ENCODE results near the gene ASB14.

ASB14 gene

DNA sequence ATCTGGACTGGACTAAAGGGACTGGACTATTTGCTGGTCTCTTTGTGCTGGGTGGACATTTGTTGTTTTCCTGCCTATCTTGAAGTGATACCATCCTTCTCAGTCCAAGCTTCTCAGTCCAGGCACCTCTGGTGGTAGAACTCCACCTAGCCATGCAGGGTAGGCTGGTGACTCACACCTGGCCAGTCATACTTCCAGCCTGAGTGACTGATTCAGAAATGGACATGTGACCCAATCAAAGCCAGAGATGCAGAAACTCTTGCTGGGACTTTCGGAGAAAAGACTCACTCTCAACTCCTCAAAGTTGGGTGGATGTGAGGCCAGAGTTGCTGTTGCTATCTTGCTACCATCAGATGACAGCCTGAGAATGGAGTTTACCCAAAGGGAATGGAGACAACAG lies 5.6 kb upstream of the ASB14 start:
- TF ChIP-seq, protein P1, sequence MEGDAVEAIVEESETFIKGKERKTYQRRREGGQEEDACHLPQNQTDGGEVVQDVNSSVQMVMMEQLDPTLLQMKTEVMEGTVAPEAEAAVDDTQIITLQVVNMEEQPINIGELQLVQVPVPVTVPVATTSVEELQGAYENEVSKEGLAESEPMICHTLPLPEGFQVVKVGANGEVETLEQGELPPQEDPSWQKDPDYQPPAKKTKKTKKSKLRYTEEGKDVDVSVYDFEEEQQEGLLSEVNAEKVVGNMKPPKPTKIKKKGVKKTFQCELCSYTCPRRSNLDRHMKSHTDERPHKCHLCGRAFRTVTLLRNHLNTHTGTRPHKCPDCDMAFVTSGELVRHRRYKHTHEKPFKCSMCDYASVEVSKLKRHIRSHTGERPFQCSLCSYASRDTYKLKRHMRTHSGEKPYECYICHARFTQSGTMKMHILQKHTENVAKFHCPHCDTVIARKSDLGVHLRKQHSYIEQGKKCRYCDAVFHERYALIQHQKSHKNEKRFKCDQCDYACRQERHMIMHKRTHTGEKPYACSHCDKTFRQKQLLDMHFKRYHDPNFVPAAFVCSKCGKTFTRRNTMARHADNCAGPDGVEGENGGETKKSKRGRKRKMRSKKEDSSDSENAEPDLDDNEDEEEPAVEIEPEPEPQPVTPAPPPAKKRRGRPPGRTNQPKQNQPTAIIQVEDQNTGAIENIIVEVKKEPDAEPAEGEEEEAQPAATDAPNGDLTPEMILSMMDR (IDR thresholded peaks at IDR 0.05; ENCODE audit: low read depth, low read length), result no peak

DNA sequence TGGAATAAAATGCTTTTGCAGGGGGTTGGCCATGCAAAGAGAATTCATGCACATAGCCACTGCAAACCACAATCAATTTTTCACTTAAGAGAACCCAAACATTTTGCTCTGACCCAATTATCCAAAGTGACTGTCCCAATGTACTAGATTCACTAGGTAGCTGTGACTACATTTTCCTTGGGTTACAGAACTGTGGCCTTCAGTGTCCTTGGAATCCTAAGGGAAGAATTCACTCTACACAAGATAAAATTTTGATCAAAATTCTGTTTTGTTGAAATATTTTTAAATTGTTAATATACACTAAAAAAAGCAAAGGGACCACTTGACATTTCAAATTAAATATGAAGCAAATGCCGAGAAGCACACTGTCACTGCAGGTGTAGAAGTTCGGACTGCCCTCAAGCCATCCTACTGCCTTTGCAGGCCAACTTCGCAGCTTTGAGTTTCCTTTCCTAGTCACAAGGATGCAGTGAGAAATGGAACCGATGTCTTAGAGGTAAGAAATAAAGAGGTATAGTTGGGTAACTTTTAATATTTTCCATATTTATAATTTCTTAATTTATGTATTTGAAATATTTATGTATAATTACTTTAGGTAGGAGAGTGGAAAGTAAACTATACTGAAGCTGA lies 527 bp upstream of the ASB14 start:
- TF ChIP-seq, protein P1 (IDR thresholded peaks at IDR 0.05; ENCODE audit: low read depth, low read length), result no peak
- H3K4me3 ChIP-seq (ENCODE audit: low read depth, low read length), result no peak overlapping the region

More for the DNA sequence above, 5.6 kb upstream of the ASB14 start:
- no peak overlapping the region for H3K4me3 ChIP-seq (ENCODE audit: low read depth, low read length)

DNA sequence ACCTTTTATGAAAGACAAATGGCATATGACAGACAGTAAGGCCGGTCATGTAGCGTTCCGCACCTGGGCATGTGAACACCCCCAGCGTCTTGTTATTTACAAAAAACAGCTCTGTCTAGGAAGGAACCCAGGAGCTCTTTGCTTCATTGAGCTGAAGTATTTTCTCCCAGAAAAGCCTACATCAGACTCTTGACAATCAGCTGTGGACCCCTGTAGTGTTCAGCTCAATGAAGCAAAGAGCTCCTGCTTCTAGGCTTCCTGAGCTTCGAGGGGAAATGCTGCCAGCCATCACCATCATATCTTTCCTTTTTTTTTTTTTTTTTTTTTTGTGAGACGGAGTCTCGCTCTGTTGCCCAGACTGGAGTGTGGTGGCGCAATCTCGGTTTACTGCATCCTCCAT lies 4.1 kb downstream of the ASB14 start:
- TF ChIP-seq, protein P1 (IDR thresholded peaks at IDR 0.05; ENCODE audit: low read depth, low read length), result no peak
- H3K4me3 ChIP-seq (ENCODE audit: low read depth, low read length), result no peak overlapping the region

DNA sequence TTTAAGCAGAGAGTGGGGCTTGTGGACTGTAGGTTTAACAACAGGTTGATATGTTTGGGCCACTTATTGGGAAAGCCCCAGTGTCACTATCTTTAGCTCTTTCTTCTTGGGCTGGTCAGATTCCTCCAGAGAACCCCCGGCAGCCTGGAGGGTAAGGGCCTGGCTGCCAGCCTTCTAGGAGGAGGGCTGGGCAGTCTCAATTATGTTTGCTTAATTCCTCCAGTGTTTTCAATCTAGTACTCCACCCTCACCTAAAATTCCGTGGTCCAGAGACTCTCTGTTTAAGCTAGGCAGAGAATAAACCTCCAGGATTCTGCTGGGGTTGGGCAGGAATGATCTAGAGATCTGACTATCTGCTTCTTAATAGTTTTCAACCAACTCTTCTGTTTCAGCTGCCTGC lies 5.3 kb downstream of the ASB14 start:
- H3K4me3 ChIP-seq (ENCODE audit: low read depth, low read length), result no peak overlapping the region
- TF ChIP-seq, protein P1 (IDR thresholded peaks at IDR 0.05; ENCODE audit: low read depth, low read length), result no peak

DNA sequence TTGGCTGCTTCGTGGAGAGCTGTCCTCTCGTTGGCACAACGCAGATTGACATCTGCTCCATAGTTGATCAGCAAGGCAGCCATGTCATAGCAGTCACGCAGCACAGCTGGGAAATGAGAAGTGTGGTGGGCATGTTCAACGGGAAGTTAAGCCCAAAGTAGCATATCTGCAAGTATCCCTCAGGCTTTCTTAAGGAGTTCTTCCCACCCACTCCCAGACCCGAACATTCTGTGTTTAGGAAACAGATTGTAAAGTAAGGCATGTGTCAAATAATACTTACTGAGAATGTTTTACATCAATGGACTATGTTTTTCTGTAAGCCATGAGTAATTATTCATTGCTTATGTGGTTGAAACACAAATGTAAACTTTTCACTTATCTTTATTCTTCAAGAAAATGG lies 9.2 kb downstream of the ASB14 start:
- TF ChIP-seq, protein P1 (IDR thresholded peaks at IDR 0.05; ENCODE audit: low read depth, low read length), result no peak

DNA sequence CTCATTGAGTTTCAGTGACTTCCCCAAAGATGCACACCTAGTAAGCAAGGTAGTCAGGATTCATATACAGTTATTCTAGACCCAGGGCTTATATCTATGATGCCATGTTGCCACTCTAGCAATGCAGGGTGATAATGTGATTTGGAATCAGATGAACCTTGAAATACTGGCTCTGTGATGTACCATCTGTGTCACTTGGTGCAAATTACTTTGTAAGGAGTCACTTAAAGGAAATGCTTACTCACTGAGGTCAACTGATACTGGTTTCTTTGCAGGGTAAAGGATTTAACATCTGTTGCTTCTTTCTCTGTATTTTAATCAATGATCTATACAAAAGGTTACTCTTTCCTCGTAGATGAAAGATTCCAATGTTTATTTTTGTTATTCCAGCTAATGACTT lies 10.8 kb downstream of the ASB14 start:
- TF ChIP-seq, protein P1 (IDR thresholded peaks at IDR 0.05; ENCODE audit: low read depth, low read length), result no peak
- no peak overlapping the region for H3K4me3 ChIP-seq (ENCODE audit: low read depth, low read length)

More for the DNA sequence above, 9.2 kb downstream of the ASB14 start:
- H3K4me3 ChIP-seq (ENCODE audit: low read depth, low read length), result no peak overlapping the region

DNA sequence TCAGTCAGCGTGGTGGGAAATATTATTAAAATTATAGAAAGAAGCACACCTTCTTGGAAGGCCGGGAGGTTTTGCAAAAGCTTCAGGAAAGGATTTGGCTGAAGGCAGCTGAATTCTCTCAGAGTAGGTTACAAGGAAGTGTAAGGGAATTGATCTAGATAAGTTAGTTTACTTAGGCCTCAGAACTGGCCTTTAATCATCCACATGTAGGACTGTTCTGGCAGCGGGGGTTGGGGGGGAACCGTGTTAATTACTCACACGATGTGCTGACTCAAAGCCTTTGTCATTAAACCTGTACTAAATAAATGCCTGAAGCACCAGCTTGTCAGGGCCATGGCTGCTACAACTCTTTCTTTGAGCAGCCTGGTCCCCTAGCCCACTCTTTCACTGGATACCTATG lies 12.8 kb downstream of the ASB14 start:
- no peak overlapping the region for H3K4me3 ChIP-seq (ENCODE audit: low read depth, low read length)
- TF ChIP-seq, protein P1 (IDR thresholded peaks at IDR 0.05; ENCODE audit: low read depth, low read length), result no peak
